Vagina (tissue), 2 donors: Measurements from ENCODE around the gene SLC8A2.

Experiments
- CTCF ChIP-seq, 3 experiments: fragments of 450-650 bp in 2 of 3; fragments of 200-600 bp in 1 of 3; sonication (generic) in 1 of 3; IDR thresholded peaks; one replicate each; pipeline ENCODE4 v1.5.1; 2017 to 2019; ENCODE audit warnings: antibody characterized with exemption in 3 of 3, mild to moderate bottlenecking in 2 of 3, moderate library complexity in 2 of 3
- POLR2A ChIP-seq, 2 donors: fragments of 450-650 bp; IDR thresholded peaks; one replicate each; pipeline ENCODE4 v1.6.1; 2017; ENCODE audit warnings: antibody characterized with exemption in 2 of 2, mild to moderate bottlenecking in 2 of 2, moderate library complexity in 2 of 2
- POLR2AphosphoS5 ChIP-seq, 2 donors: sonication (generic); formaldehyde crosslinking; IDR thresholded peaks; one replicate each; pipeline ENCODE4 v1.9.0; 2017; ENCODE audit warnings: antibody characterized with exemption in 2 of 2, mild to moderate bottlenecking in 2 of 2, low read depth in 1 of 2; ENCODE audit not compliant: insufficient read depth in 1 of 2

- no peak for TF ChIP-seq CTCF (IDR thresholded peaks at IDR 0.05)
- TF ChIP-seq POLR2AphosphoS5 (IDR thresholded peaks at IDR 0.05; ENCODE audit: insufficient read depth in 1 of 2, low read depth in 1 of 2) = no peak
- TF ChIP-seq POLR2A (IDR thresholded peaks at IDR 0.05) = no peak
Observed at GRCh38 chr19:47511128-47511517, 39.4 kb upstream of the SLC8A2 start.
